Erythroblast (primary cell): ENCODE results near the gene HDAC7.

Source experiments
- DNase-seq, 2 experiments: peaks; one replicate each; lab custom pipeline; 2025; lab: John Stamatoyannopoulos, UW
- GATA1 ChIP-seq: IDR thresholded peaks from 2 replicates; pipeline ENCODE4 v1.6.1; 2011; ENCODE audit warnings: low read depth, mild to moderate bottlenecking, control low read depth, low read length, moderate library complexity
- POLR2A ChIP-seq: IDR thresholded peaks from 2 replicates; pipeline ENCODE4 v1.6.1; 2011; ENCODE audit warnings: mild to moderate bottlenecking, low read length

Gene HDAC7

DNA sequence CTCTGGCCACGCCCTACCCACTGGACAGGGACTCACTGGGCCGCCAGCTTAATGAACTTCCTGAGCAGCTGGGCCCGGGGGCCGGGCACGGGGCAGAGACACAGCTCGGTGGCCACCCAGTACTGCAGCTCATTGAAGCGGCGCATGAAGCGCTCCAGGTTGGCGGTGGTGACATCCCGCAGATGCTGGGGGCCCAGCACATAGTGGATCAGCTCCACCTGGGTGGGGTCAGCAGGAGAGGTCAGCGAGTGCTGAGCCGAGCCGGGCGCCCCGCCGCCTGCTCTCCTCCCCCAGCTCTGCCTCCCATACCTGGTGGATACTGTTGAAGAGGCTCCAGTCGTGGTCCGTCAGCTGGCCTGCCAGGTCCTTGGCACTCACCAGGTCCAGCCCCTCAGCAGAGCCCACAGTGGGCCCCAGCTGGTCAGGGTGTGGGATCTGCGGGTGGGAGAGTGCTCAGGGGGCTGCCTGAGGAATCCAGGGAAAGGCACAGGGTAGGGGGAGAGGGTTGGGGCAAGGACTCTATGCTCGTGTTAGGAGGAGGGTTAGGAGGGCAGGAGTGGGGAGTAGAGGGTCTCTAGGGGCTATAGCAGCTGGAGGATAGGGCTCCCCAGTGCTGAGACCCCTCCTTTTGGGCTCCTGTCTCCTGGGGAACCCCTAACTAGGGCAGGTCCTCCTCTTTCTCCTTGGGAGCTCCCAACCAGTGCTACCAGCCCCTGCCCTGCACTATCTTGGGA, 78.9 kb downstream of the HDAC7 start:
- no peak for DNase-seq
- TF ChIP-seq GATA1 (no peak), POLR2A (no peak)

DNA sequence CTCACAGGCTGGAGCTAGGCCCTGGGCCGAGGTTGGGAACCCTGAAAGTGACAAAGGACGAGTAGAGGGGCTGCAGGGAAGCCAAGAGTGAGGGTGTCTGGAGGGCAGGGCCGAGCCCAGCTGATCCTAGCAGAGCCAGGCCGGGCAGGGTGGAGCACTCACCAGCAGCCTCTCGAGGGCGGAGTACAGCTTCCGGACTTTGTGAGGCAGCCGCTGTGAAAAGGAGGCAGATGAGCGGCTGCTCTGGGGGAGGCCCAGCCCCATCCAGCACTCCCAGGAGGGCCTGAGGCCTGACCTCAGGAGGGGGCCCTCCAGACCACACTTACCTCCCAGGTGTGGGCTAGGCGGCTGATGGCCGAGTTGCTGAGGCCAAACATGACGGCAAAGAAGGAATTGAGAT, 79.7 kb downstream of the HDAC7 start:
- TF ChIP-seq POLR2A (no peak), GATA1 (no peak)

DNA sequence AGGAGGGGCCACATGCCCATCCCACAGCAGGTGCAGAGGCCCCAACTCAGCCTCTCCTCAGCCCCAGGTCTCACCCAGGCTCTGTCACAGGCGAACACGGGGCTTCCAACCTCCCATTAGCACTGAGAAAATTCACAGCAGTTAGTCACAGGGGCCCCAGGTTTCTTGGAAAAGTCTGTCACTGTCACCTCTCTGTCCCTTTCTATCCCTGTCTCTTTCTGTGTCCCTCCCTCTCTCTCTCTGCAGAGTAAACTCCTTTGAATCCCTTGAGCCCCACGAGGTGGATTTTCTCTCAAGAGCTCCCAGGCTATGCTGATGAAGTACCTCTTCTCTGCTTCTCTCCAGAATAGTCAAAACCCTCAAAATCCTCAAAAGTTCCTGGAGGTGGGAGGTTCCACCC, 80.4 kb downstream of the HDAC7 start:
- TF ChIP-seq POLR2A (no peak), GATA1 (no peak)
- DNase-seq = no peak

More for the DNA sequence above, 79.7 kb downstream of the HDAC7 start:
- DNase-seq = peak; percentile 18 to 28

DNA sequence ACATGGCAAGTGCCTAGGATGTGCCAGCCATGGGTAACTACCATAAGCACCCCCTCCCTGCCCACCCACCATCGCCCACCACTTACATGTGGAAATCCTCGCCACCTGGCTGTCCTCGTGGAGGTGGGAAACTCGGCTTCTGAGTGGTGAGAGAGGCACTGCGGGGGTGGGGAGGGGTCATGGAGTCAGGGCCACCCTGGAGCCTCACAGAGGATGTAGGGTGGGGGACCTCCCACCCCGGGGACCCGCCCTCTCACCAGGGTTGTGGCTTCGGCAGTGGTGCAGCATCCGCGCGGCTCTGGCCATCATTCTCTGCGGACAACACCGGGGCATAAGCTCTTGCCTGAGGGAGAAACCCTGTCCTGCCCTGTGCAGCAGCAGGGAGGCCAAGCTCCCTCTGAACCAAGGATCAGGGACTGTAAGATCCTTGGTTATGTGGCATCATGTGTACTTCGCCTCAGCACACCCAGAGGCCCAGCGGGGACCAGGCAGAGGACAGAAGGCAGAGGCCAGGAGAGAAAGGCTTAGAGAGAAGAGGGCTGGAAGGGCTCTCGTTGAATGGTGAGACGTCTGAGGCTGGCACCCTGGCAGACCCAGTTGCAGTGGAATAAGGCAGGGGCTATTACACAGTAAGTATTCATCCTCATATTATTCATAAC, 81.6 kb downstream of the HDAC7 start:
- no peak for TF ChIP-seq POLR2A
- TF ChIP-seq GATA1 = no peak
- DNase-seq = no peak

DNA sequence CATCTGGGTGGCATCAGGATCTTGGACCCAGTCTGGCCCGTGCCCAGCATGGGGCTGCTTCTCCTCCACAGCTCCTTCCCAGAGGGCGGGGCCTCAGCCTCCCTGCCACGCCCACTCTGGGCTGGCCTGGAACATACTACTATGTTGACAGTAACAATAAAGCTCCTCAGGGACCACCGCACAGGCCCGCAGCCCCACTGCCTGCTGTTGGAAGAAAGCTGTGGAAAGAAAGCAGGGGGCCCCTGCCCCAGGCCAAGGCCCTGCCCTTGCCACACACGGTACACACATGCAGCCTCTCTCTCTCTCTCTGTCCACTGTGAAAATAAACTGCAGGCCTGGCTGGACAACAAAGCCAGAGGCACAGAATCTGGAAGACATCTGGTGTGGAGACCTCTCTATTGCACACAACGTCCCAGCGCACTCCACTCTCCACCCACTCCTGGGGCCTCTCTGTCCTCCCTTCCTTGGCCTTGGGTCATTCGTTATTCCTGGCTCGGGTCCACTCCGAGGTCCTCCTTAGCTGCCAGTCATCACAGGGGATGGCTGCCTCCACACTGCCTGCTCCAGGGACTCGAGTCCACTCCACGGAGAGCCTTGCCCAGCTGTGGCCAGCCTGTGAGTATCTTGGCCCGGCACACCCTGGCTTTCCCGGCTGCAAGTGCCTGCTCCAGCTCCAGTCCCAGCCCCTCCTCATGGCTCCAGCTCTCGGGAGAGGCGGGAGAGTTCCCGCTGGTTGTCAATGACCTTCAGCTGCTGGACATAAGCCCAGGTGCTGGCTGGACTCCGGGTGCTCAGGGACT, 82.6 kb downstream of the HDAC7 start:
- TF ChIP-seq GATA1 (no peak), POLR2A (no peak)
- DNase-seq = peak in 1 of 2 experiments; percentile 24

DNA sequence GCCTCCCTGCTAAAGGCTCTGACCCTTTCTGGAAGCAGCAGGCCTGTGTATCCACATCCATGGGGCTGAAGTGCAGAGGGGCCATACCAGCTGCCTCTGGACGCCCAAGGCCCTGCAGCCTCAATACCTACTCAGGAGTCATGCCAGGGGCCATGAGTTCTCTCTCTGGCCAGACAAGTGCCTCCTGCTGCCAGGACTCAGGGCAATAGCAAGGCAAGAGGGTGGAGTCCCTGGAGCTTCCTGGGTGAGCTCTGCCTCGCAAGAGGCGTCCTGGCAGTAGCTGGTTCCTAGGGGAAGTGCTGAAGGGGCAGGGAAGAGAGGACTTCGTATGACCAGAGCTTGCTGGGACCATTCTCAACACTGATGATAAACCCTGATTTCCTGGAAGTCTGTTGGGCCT, 83.5 kb downstream of the HDAC7 start:
- DNase-seq = no peak
- TF ChIP-seq POLR2A (no peak), GATA1 (no peak)

DNA sequence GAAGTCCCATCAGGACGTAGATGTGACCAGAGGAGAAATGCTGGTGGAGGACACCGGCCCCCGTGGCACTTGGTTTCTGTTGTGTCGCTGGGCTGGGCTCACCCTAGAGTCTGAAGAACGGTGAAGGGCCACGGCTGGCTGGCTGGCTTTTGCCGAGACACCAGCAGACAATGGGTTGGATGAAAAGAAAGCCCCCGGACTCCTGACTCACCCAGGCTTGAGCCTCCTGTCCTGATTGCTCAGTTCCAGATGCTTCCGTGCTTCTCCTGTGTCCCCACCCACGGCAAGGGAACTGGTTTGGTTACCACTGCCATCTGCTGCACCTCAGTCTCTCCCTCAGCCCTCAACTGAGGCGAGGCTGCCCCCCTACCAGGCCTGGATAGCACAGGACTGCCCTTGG, 84.1 kb downstream of the HDAC7 start:
- TF ChIP-seq GATA1 (no peak), POLR2A (no peak)
- DNase-seq = no peak

DNA sequence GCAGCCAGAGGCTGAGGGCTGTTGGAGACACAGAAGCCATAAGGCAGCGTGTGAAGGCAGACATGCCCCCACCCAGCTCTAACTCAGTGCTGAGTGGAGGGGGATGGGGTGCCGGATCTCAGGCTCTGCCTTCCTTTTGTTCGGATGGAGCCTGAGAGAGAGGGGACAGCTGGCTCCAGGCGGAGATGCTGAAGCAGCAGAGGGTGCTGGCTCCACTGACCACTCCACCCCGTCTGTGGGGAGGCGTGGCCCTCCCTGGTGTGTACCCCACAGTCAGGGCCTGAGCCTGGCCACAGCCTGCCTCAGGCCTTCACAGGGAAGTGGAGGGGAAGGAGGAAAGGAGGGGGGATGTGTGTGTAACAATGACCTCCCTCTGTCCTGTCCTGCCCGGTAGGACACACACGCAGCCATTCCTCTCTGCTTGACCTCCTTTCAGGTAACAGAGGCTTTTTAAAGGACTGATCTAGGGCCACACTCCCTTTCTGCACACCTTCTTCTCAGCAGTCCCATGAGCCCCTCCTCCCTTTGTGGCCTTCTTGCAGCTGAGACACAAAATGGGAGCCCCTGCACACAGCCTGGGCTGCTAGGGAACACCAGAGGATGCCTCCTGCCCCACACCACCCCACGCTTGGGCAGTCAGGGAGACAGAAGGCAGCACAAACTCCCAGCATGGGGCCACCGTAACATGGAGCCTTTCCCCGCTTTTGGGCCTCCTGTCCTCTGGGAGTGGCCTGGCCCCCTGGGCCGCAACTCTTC, 84.8 kb downstream of the HDAC7 start:
- TF ChIP-seq POLR2A (no peak), GATA1 (no peak)

DNA sequence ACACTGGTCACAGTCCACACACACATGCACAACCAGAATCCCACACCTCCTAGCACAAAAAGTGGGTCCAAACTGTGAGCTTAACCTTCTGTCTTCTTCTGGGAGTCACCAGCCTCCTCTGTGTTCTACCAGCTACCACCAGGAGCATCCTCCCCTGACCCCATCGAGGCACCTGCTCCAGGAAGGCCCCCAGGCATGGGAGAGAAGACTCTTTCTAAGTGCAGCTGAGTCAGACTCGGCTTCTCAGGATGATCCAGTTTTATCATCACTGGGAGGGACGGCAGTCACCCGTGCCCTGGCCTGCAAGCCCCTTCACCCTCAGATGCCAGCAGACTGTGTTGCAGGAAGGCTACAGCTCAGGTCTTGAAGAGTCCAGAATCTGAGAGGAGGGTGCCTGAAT, 86.6 kb downstream of the HDAC7 start:
- TF ChIP-seq GATA1 (no peak), POLR2A (no peak)
- no peak for DNase-seq

More for the DNA sequence above, 84.8 kb downstream of the HDAC7 start:
- DNase-seq = no peak
